DMS153 treated with DMSO at 0.1 percent for 48 hours (cell line): ENCODE data around the gene KIN.
"Not testable (repeated sequence)": the region's sequence is repeated elsewhere in the genome, so short reads cannot be mapped to it uniquely, and the experiment has no call there.

ENCODE experiments used
- DNase-seq: peaks from one replicate; lab custom pipeline; 2025; ENCODE audit not compliant: unreplicated experiment; lab: John Stamatoyannopoulos, UW

Gene KIN

DNA sequence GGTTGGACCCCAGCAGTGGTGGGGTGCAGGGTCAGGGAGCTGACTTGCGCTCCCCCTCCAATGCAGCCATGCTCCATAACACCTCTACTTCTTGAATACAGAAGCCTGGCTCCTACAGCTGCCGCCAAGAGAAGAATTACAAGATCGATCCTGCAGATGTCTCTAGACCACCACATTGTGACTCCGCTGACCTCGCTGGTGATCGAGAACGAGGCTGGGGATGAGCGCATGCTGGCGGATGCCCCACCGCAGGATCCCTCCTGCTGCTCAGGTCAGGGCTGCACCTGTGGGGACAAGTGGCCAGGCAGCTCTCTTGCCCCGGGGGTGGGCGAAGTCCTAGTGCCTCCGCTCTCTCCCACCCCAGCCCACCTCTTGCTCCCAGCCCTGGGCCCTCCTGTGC lies 53.0 kb downstream of the KIN start:
- DNase-seq: no peak

DNA sequence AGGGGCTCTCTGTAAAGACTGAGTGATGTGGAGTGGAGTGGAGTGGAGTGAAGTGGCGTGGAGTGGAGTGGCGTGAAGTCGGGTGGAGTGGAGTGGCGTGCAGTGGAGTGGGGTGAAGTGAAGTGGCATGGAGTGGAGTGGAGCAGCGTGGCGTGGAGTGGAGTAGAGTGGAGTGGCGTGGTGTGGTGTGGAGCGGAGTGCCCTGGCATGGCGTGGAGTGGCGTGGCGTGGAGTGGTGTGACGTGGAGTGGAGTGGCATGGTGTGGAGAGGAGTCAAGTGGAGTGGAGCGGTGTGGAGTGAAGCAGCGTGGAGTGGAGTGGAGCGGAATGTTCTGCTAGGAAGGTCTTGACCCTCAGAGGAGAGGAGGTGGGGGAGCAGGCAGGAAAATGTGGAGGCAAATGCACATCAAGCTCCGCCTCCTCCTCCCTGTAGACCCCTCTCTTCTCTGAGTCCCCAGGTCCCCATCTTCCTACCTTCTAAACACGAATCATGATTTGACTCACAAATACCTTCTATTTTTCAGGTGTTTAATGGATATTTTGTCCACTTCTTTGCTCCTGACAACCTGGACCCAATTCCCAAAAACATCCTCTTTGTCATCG lies 64.8 kb downstream of the KIN start:
- no peak for DNase-seq

DNA sequence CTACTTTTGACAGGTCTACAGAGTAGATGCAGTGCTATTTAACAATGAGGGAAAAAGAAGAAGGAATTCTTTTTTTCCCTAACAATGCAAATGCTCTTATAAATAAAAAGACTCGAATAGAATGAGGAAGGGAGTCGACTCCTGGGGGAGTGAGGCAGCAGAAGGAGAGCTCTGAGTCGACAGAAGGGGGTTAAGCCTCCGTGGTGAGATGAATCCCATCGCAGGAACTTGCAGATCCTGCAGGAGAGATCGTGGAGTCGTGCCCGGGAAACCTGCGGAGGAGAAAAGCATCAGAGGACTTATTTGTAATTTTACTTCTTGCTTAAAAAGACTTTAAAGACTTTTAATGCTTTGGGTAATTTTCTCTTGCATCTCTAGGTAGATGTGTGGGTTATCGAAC lies 67.3 kb downstream of the KIN start:
- no peak for DNase-seq

DNA sequence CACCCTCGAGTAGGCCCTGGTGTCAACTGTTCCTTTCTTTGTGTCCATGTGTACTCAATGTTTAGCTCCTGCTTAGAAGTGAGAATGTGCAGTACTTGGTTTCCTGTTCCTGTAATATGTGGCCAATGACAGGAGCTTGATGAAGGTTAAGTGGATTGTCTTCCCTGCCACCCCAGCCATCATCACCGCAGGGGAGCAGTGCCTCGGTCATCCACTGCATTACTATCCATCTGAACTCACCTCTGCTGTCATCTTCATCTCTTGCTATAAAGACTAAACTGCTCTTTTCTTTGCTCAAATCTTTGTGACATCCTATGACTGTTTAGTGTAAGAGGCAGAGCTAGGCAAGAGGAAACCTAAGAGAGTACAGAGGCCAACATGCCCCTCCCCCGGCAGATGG lies 69.1 kb downstream of the KIN start:
- no peak for DNase-seq

DNA sequence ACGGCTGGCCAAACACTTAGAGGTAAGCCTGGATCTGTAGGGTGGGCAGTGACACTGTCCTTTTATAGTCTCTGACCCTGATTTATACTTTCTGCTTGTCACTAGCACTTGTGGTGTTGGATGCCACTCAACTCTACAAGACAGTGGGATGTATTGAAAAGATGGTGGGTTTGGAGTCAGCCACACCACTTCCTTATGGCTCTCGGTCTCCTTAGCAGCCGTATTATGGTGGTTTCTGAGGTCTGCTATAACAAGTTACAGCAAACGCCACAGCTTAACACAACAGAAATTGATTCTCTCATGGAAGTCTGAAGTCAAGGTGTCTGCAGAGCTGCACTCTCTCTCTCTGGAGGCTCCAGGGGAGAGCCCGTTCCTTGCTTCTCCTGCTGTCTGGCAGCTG lies 70.0 kb downstream of the KIN start:
- no peak for DNase-seq

DNA sequence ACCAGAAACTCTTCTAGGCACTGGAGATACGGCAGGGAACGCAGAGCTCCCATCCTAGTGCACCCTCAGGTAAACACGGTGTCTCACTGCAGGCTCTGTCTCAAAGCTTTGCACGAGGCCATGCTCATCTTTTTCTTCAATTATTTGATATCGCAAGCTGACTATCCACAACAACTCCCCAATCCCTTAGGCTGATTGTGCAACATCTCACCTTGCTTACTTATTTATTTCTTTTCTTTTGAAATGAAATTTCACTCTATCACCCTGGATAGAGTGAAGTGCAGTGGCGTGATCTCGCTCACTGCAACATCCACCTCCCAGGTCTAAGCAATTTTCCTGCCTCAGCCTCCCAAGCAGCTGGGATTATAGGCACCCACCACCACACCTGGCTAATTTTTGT lies 72.3 kb downstream of the KIN start:
- no peak for DNase-seq

DNA sequence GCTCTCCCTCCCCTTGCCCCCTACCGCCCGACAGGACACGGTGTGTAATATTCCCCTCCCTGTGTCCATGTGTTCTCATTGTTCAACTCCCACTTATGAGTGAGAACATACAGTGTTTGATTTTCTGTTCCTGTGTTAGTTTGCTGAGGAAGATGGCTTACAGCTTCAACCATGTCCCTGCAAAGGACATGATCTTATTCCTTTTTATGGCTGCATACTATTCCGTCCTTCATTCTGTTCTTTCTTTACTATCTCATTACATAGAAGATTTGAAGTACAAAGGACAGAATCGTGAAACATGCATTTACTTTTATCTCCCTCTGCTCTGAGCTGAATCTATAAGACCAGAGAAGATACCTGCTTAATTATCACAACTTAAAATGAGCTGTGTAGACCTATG lies 76.7 kb downstream of the KIN start:
- not testable (repeated sequence) for DNase-seq

DNA sequence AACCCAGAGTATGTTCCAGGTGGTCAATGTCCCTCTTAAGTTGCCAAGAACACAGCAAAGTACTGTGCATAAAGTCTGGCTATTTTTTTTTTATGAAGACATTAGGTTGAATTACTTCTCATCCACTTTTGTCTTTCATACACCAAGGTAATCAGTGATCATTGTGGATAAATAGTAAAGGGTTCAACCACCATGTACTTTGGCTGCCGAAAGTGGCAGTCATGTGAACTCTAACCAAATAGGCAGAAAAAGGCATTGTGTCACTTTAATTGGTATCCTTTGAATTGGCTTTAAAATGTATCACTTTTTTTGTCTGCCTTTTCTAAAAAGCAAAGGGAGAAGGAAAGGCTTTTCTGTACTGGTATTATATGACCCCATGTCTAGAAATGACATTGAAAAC lies 77.3 kb downstream of the KIN start:
- no peak for DNase-seq

DNA sequence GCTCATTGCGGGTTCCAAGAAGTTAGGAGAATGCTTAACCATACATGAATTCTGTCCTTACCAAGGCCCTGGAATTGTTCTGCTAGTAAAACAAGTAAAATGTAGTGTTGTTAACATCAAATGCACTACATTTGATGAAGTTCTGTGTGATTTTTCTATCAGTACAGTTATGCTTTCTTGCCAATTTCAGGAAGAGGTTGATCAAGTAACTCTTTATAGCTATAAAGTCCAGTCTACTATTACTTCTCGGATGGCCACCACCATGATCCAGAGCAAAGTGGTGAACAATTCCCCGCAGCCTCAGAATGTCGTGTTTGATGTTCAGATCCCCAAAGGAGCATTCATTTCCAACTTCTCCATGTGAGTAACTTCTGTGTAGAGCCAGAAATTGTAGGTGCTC lies 79.0 kb downstream of the KIN start:
- DNase-seq: no peak

DNA sequence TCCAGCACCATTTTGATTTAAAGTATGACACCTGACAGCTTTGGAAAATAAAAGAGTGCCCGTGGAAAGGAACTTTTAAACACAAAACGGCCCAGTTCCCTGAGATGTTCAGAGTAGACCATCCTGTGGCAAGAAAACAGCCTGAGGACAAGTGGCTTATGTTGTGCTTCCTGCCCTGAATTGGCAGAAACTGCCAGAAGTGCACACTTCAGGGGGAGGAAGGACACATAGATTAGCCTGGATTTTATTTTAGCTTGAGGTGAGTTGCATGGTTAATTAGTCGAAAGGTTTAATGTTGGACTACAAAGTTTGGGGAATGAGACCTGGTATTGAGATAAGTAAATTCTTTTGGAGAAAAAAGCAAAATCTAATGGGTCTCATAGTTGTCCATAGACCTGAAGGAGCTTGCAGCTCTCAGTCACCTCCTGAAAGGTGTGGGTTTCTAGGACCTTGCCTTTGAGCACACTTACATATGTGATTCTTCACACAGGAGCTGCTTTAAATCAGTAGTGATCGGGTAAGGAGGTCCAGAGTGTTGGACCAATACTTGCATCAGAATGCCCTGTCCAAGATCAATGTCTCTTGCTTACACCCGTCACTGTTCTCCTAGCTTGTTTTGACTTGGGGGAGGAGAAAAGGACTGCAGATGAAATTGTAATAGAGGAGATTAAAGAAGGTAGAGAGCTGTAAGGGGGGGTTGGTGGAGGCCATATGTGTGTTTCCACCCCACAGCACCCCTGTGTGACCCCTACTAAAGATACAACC lies 79.8 kb downstream of the KIN start:
- no peak for DNase-seq

DNA sequence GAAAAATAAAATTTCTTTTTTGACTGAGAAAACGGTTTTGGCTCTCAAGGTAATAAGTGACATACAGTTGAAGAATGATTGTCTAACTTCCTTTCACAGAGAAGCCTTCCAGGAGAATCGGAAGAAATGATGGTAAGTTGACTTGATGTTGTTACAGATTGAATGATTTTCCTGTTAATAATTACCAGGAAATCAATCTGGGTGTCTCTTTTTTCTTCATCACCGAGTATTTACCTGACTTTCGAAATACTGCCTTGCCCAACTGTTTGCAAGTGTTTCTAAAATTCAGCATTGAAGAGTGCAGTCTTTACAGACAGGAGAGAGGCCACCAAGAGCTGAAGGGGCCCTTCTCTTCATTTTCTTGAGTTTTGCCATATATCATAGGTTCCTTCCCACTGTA lies 80.7 kb downstream of the KIN start:
- no peak for DNase-seq

DNA sequence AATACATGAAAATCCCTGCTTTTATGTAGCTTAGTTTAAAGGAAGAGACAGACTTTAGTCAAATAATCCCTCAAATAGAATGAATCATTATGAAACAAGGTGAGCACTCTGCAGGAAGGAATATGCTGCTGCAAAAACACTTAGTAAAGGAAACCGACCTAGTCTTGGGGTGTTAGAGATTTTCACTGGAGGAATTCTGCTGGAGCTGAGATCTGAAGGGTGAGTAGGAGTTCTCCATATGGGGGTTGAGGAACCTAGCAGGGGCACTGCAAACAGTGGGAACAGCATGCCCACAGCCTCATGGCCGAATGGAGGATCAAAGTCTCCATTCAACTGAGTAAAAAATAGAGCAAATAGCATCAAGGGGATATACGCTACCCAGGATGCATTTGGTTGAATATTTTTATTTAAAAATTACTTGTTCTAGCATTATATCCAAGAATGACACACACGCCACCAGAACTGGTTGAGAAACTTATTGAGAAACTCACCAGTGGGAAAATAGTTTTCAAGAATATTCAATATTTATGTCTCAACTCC lies 81.2 kb downstream of the KIN start:
- DNase-seq: no peak

DNA sequence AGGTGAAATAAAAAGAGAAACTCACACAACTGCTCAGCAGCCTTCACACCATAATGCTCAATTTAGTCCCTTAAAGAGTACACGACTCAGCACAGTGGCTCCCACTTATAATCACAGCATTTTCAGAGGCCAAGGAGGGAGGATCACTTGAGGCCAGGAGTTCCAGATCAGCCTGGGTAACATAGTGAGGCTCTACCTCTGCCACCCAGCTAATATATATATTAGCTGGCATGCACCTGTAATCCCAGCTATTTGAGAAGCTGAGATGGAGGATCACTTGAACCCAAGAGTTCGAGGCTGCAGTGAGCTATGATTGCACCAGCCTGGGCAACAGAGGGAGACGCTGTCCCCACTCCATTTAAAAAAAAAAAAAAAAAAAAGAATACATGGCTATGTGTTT lies 82.5 kb downstream of the KIN start:
- DNase-seq: no peak

DNA sequence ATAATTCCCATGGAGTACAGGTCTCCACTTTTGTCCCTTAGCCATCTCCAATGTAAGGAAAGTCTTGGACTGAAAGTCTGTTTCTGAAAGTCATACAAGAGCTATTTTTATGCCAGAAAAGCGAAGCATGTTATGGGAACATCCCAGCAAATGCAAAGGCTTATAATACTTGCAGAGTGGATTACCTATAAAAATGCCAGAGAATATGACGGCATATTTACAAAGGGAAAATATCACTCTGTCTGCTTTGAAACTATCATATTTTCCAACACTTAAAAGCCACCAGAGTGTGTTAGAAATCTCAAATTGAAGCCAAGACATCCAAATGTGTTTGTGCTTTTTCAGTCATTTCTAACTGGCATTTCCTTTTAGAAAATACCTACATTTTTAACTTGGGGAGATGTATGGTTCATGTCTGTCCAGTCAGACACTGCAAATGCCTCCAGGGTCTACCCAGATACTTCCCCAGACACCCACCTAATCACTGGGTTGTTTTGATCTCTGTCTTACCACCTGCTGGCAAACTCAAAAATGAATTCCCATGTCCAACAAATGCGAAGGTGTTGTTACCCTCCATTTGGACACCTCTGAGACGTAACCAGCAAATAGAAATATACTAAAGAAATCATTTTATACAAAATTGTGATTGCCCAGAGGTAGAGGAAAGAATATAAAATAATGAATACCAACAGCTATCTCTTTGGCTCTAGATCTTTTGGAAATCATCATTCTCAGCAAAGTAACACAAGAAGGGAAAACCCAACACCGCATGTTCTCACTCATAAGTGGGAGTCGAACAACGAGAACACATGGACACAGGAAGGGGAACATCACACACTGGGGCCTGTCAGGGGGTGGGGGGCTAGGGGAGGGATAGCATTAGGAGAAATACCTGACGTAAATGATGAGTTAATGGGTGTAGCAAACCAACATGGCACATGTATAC lies 83.4 kb downstream of the KIN start:
- no peak for DNase-seq

DNA sequence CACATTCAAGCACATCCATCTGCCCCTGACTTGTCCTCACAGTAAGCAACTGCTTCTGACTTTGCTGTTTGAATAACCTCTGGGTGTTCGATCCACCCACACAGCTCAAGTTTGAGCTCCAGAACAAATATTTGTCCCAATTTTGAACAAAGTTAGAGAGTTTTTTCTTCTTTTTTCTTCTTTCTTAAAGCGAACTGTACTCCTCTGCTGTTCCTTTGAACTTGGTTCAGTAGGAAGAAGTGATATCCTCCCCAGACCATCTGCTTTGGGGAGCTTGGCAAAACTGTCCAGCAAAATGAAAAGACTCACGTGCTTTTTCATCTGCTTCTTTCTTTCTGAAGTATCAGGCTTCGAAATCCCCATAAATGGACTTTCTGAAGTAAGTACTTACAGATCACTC lies 84.7 kb downstream of the KIN start, which contains the start of gene ITIH2:
Gene ITIH2, plus strand, starts transcription at position 177 of the 400 bp plus-strand sequence. Its CDS starts 119 bp downstream, at position 296.
- no peak for DNase-seq

DNA sequence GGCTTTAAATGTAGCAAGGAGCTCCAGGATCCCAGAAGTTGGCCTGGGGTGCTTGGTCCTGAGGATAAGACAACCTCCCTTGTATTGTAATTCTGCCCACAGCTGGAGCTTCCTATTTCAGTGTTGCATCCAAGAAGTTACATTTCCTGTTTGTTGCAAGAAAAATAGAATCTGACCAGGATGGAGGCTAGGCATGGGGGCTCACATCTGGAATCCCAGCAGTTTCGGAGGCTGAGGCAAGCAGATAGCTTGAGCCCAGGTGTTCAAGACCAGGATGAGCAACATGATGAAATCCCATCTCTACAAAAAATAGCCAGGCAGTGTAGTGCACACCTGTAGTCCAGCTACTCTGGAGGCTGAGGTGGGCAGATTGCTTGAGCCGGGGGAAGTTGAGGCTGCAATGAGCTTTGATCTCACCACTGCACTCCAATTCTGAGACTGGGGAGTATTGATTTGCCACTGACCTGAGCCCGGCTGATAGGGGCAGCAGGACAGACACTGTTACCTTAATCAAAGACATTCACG lies 85.4 kb downstream of the KIN start:
- no peak for DNase-seq

DNA sequence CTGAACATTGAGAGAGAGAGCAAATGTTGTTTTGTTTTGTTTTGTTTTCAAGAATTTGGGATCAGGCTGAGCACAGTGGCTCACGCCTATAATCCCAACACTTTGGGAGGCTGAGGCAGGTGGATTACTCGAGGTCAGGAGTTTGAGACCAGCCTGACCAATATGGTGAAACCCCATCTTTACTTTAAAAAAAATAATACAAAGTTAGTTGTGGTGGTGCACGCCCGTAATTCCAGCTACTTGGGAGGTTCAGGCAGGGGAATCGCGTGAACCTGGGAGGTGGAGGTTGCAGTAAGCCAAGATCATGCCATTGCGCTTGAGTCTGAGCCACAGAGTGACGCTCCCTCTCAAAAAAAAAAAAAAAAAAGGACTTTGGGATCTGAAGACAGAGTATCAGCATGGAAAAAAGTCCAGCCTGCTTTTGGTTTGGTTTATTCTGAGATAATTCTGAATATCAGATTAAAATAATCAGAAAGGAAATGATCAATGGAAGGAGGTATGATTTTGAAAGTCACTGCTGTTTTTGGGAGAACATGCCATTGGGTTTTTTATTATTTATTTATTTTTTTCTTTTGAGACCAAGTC lies 86.5 kb downstream of the KIN start:
- DNase-seq: no peak
